HEK293 (cell line): Measurements from ENCODE around the gene GSTM1.

Source experiments
- REPIN1 ChIP-seq: fragments of 450-650 bp; formaldehyde crosslinking; IDR thresholded peaks from 2 replicates; pipeline ENCODE4 v1.5.1; 2017; ENCODE audit warnings: missing biosample characterization, missing genetic modification characterization, low read depth
- ZNF513 ChIP-seq: fragments of 450-650 bp; IDR thresholded peaks from 2 replicates; pipeline ENCODE4 v1.5.1; 2018; ENCODE audit warnings: missing biosample characterization, missing genetic modification characterization

DNA sequence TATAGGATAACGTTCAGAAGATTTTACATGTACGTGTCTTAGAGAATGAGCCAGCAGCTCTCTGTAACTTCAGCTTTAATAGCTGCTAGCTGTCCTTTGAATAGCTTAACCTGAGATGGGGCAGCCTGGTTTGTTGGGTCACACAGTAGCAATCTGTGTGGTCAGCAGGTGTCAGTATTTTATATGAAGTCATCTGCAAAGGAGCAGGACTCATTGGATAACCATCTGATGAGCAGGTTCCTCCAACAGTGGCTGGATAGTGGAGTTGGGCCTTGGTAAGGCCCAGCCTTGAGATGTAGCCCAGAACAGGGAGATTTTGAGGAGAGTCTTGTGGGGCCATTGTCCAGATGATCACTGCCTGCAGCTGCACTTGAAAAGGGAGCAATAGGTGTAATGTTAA is 30.9 kb downstream of the GSTM1 start:
- no peak for TF ChIP-seq ZNF513 (tag by site-specific recombination)
- TF ChIP-seq REPIN1 (tag by site-specific recombination), result no peak
